HG03575 (cell line): ENCODE data around the gene CDH13.

ENCODE experiments used
- ATAC-seq: cut with Tn5 transposase; IDR thresholded peaks from one replicate; pipeline ENCODE4 v1.9.1; 2021; ENCODE audit not compliant: unreplicated experiment, insufficient number of reproducible peaks, low FRiP score; ENCODE audit errors: extremely low read depth

CDH13 gene

DNA sequence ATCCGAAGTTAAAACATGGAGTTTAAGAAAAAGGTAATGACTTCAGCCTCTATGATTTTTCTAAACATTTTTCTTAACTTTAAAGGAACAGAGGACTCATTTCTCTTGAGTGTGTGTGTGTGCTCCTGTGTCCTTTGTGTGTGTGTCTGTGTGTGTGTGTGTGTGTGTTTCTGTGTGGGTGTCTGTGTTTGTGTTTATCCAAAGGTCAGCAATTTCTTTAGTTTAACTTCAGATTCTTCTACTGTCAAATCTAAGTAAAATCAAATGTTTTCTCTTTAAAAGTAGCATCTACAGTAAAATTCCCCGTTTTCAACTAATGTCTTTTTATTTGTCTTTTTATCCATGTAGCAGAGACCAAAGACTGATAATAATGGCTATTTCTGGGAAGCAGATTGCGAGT is 1212.8 kb downstream of the CDH13 start:
- no peak for ATAC-seq

DNA sequence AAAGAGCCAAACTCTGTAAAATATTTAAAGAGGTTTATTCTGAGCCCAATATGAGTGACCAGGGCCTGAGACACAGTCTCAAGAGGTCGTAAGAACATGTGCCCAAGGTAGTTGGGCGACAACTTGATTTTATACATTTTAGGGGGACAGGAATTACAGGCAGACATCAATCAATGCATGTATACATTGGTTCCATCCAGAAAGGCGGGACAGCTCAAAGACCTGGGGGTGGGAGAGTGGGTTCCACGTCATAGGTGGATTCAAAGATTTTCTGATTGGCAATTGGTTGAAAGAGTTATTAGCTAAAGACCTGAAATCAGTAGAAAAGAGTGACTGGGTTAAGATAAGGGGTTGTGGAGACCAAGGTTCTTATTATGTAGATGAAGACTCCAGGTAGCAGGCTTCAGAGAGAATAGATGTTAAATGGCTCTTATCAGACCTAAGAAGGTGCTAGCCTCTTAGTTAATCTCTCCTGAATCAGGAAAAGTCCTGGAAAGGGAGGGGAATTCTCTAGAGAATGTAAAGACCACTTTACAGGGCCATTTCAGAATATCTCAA is 1213.4 kb downstream of the CDH13 start:
- ATAC-seq, result no peak

DNA sequence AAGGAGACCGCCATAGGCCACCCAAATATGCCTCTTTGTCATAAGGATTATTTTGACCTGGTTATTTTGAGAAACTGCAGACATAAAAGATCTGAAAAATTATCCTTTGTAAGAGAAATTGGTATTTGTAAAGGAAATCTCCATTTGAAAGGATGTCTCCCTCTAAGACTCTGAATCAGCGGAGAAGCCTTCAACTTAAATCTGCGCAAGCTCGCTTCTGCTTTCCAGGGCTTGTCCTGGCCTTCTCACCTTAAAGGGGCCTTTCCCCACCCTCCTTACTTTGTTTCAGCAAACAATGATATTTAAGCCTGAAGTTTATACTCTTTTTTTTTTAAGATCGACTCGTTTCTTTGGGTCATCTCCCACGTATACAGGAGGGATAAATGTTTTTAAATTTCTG is 1215.5 kb downstream of the CDH13 start:
- ATAC-seq, result no peak

DNA sequence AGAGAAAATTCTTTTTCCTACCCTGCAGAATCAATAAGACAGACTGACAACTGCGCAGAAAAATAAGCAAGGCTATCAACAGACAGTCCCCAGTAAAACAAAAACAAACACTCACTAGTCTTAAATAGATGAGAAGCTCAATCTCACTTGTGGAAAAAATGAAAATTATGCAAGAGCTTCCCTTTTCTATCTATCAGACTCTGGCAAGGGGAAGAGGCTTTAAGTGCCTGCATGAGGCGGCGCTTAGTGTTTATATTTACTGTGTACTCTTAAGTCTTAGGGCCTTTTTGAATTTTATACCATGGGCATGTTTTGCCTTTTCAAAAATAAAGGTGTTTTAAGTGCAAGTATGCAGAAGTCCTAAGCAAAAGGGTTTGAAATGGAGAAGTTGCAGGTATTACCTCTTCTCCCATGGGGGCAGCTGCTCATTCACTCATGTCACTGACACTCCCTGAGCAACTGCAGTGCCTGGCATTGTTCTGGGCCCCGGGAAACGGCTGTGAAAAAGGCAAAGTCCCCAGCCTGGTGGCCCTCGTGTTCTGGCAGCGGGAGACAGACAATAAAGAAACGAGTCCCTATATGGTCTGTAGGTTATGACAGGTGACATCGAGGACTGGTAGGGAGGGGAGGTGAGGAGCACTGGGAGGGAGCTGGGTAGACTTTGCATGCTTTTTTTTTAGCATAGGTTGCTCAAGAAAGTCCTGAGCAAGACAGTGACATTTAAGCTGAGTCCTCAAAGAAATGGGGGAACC is 1216.2 kb downstream of the CDH13 start:
- ATAC-seq, result no peak

DNA sequence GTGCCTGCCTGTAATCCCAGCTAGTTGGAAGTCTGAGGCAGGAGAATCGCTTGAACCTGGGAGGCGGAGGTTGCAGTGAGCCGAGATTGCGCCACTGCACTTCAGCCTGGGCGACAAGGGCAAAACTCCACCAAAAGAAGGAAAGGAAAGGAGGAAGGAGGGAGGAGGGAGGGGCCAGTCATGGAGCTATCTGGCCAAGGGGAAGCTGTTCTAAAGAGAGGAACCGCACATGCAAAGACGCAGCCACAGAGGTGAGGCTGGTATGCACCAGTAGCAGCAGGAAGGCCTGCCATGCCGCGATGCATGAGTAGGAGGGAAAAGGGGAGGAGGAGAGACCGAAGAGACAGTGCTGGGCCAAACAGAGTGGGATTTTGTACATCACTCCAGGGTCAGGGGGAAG is 1216.9 kb downstream of the CDH13 start:
- no peak for ATAC-seq

GRCh38 chr16:83845263-83845662 is 1218.5 kb downstream of the CDH13 start:
- no peak for ATAC-seq

DNA sequence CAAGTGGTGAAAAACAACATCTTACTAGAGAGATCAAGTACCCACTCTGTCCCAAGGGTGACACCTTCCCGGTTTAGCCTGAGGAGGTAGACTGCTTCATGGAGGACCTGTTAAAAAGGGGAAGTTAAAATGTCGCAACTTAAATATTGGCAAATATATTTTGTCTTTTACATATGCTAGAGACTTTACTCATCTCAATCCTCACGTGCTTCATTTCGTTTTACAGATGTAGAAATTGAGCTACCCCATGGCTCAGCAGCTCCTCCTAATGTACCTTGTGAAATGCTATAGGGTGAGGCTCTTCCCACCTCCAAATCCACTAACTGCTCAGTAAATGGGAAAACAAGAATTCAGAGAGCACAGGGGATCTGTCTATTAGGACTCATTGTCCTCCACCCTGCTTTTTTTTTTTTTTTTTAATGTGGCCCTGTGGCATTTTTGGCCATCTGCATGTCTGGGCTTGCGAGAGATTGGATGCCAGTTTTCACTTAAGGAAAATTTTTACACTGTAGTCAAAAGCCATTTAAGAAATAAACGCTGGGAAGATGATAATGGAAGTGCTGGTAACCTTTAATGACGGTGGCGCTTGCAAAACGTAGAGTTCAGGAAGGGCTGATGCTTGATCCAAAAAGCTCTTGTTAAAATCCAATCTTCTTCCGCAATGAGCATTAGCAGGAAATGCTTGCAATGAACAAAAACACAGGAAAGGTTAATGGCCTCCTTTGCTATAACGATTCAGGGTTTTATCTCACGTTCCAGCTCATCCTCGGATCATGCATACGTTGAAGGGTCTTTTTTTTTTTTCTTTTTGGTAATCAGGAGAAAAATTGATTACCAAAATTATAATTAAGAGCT is 1220.8 kb downstream of the CDH13 start:
- no peak for ATAC-seq

DNA sequence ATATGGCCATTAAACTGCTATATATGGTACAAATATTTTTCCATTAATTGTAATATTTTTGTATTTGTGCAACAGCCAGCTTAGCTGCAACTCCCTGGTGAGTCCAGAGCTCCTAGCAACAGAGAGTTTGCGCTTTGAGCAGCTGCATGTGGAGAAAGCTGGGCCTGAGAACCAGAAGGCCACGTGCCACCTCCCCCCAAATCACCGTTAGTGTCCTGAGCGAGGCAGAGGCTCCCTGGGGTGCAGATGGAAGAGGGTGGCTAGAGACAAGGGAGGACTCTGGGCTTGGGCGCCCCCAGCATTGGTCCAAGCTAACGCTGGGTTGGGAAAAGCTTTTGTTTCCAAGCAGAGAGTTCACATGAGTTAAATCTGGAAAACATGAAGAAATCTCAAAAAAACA is 1222.7 kb downstream of the CDH13 start:
- no peak for ATAC-seq
